GM12873 (cell line): ENCODE data around the gene ALG5.

Experiments
- CTCF ChIP-seq: IDR thresholded peaks from 2 replicates; pipeline ENCODE4 v1.5.1; 2012; ENCODE audit warnings: low read depth, mild to moderate bottlenecking, moderate library complexity, low read length, control low read depth; ENCODE audit not compliant: insufficient read depth; ENCODE audit errors: missing control alignments

ALG5 gene

GRCh38 chr13:36903925-36904595 is 95.1 kb downstream of the ALG5 start:
- TF ChIP-seq CTCF: no peak
